H9 (cell line): Measurements from ENCODE around the gene SEPTIN12. TPM values are rescaled to one million over a fixed set of nuclear protein-coding genes. Genes with fewer than 3 reads are reported as not detected.

ENCODE experiments used
- DNase-seq: peaks from one replicate; pipeline ENCODE4 v3.0.0-alpha.2; 2017
- H2AFZ ChIP-seq: one replicate; pipeline ENCODE4 v1.6.1; 2013; ENCODE audit warnings: mild to moderate bottlenecking, low read length, control low read depth, moderate library complexity
- H2AK5ac ChIP-seq: 2 replicates; pipeline ENCODE4 v1.6.1; 2013; ENCODE audit warnings: low read length, control low read depth, mixed read lengths; ENCODE audit not compliant: insufficient read length
- H2BK120ac ChIP-seq: one replicate; pipeline ENCODE4 v1.6.1; 2013; ENCODE audit warnings: low read depth, mild to moderate bottlenecking, low read length, control low read depth, inconsistent platforms; ENCODE audit not compliant: poor library complexity, severe bottlenecking
- H2BK12ac ChIP-seq: 2 replicates; pipeline ENCODE4 v1.6.1; 2013; ENCODE audit warnings: low read length, control low read depth, mixed read lengths, low read depth; ENCODE audit not compliant: insufficient read length
- H2BK15ac ChIP-seq: 2 replicates; pipeline ENCODE4 v1.6.1; 2013; ENCODE audit warnings: low read depth, low read length, control low read depth
- H2BK20ac ChIP-seq: one replicate; pipeline ENCODE4 v1.6.1; 2013; ENCODE audit warnings: low read depth, mild to moderate bottlenecking, low read length, control low read depth, inconsistent platforms; ENCODE audit not compliant: poor library complexity, severe bottlenecking
- H2BK5ac ChIP-seq: 2 replicates; pipeline ENCODE4 v1.6.1; 2013; ENCODE audit warnings: low read length, control low read depth, mixed read lengths; ENCODE audit not compliant: insufficient read length
- H3K14ac ChIP-seq: 2 replicates; pipeline ENCODE4 v1.6.1; 2013; ENCODE audit warnings: low read length, control low read depth; ENCODE audit not compliant: insufficient read depth
- H3K18ac ChIP-seq: 2 replicates; pipeline ENCODE4 v1.6.1; 2013; ENCODE audit warnings: low read depth, mild to moderate bottlenecking, mixed read lengths, low read length, control low read depth; ENCODE audit not compliant: insufficient read length
- H3K23ac ChIP-seq: 2 replicates; pipeline ENCODE4 v1.6.1; 2013; ENCODE audit warnings: low read length, control low read depth, mixed read lengths, low read depth; ENCODE audit not compliant: insufficient read length
- H3K23me2 ChIP-seq: 2 replicates; pipeline ENCODE4 v1.6.1; 2013; ENCODE audit warnings: low read depth, mild to moderate bottlenecking, mixed read lengths, low read length, control low read depth; ENCODE audit not compliant: insufficient read length, poor library complexity, severe bottlenecking
- H3K27ac ChIP-seq: 2 replicates; pipeline ENCODE4 v1.5.1; 2013; ENCODE audit warnings: low read length, control low read depth, mixed read lengths, low read depth; ENCODE audit not compliant: insufficient read length
- H3K27me3 ChIP-seq: 2 replicates; pipeline ENCODE4 v1.6.1; 2013; ENCODE audit warnings: low read length, control low read depth, inconsistent platforms; ENCODE audit not compliant: insufficient read depth
- H3K4ac ChIP-seq: 2 replicates; pipeline ENCODE4 v1.6.1; 2013; ENCODE audit warnings: low read depth, mild to moderate bottlenecking, control low read depth, inconsistent platforms, low read length, moderate library complexity
- H3K4me1 ChIP-seq: 2 replicates; pipeline ENCODE4 v1.6.1; 2013; ENCODE audit warnings: low read length, control low read depth, inconsistent platforms; ENCODE audit not compliant: insufficient read depth
- H3K4me2 ChIP-seq: 2 replicates; pipeline ENCODE4 v1.6.1; 2013; ENCODE audit warnings: low read length, control low read depth, mixed read lengths; ENCODE audit not compliant: insufficient read length, insufficient read depth
- H3K56ac ChIP-seq: 2 replicates; pipeline ENCODE4 v1.6.1; 2013; ENCODE audit warnings: low read depth, mild to moderate bottlenecking, mixed read lengths, low read length, control low read depth; ENCODE audit not compliant: insufficient read length
- H3K79me1 ChIP-seq: 2 replicates; pipeline ENCODE4 v1.6.1; 2013; ENCODE audit warnings: low read depth, mild to moderate bottlenecking, moderate library complexity, low read length, control low read depth, inconsistent platforms; ENCODE audit not compliant: insufficient read depth, poor library complexity, severe bottlenecking
- H3K79me2 ChIP-seq: 2 replicates; pipeline ENCODE4 v1.6.1; 2013; ENCODE audit warnings: low read length, control low read depth, inconsistent platforms; ENCODE audit not compliant: insufficient read depth
- H3K9ac ChIP-seq: 2 replicates; pipeline ENCODE4 v1.6.1; 2013; ENCODE audit warnings: low read length, control low read depth, mixed read lengths; ENCODE audit not compliant: insufficient read length; ENCODE audit errors: extremely low read depth
- H3K9me3 ChIP-seq: one replicate; pipeline ENCODE4 v1.6.1; 2013; ENCODE audit warnings: low read depth, low read length, inconsistent platforms; ENCODE audit not compliant: control insufficient read depth
- H3T11ph ChIP-seq: one replicate; pipeline ENCODE4 v1.6.1; 2013; ENCODE audit warnings: mild to moderate bottlenecking, low read length, control low read depth, inconsistent platforms
- H4K20me1 ChIP-seq: one replicate; pipeline ENCODE4 v1.6.1; 2013; ENCODE audit not compliant: control insufficient read depth, insufficient read length, insufficient read depth
- H4K5ac ChIP-seq: 2 replicates; pipeline ENCODE4 v1.6.1; 2013; ENCODE audit warnings: low read depth, mild to moderate bottlenecking, mixed read lengths, low read length, control low read depth; ENCODE audit not compliant: insufficient read length
- H4K8ac ChIP-seq: replicated peaks from 2 replicates; pipeline ENCODE4 v1.6.1; 2013; ENCODE audit warnings: low read length, control low read depth, mixed read lengths, low read depth; ENCODE audit not compliant: insufficient read length
- H4K91ac ChIP-seq: 2 replicates; pipeline ENCODE4 v1.6.1; 2013; ENCODE audit warnings: low read depth, mild to moderate bottlenecking, moderate library complexity, mixed read lengths, low read length, control low read depth; ENCODE audit not compliant: insufficient read length
- H3K27ac Mint-ChIP-seq, 3 experiments: 2 replicates in 2 of 3; 3 replicates in 1 of 3; pipeline ENCODE4 v1.8.0; 2020 to 2021; ENCODE audit warnings: mixed read lengths in 3 of 3, mild to moderate bottlenecking in 1 of 3, moderate library complexity in 1 of 3
- H3K27me3 Mint-ChIP-seq: 2 replicates; pipeline ENCODE4 v1.8.0; 2021; ENCODE audit warnings: low read depth, mild to moderate bottlenecking, moderate library complexity, mixed read lengths
- H3K36me3 Mint-ChIP-seq, 3 experiments: 2 replicates in 2 of 3; 3 replicates in 1 of 3; pipeline ENCODE4 v1.8.0; 2020 to 2021; ENCODE audit warnings: low read depth in 3 of 3, mixed read lengths in 3 of 3; ENCODE audit not compliant: insufficient read depth in 1 of 3
- H3K4me1 Mint-ChIP-seq, 2 experiments: 2 replicates each; pipeline ENCODE4 v1.8.0; 2020; ENCODE audit warnings: mixed read lengths in 2 of 2
- H3K4me3 Mint-ChIP-seq, 2 experiments: 2 replicates in 1 of 2; 3 replicates in 1 of 2; pipeline ENCODE4 v1.8.0; 2020 to 2021; ENCODE audit warnings: mild to moderate bottlenecking in 2 of 2, mixed read lengths in 2 of 2, moderate library complexity in 1 of 2
- H3K9me3 Mint-ChIP-seq, 2 experiments: 2 replicates in 1 of 2; 3 replicates in 1 of 2; pipeline ENCODE4 v1.8.0; 2020; ENCODE audit warnings: mild to moderate bottlenecking in 2 of 2, mixed read lengths in 2 of 2, moderate library complexity in 1 of 2
- WGBS: extraction: QIAGEN DNeasy Blood & Tissue Kit; methylation state at CpG from one replicate; pipeline ENCODE4 v1.1.7; 2013; ENCODE audit warnings: missing lambda C conversion rate, low lambda C conversion rate, mixed read lengths; ENCODE audit not compliant: insufficient read length; ENCODE audit errors: extremely low coverage; 5-methylcytosine and 5-hydroxymethylcytosine counted together
- total RNA-seq: library from RNA; stranded (reverse); gene quantifications from 2 replicates; pipeline ENCODE4 v1.2.1, GENCODE V29; 2021
- TF ChIP-seq, protein P1 (sequence below): fragments of 200-600 bp; sonication (generic); conservative IDR thresholded peaks from 3 replicates; pipeline ENCODE4 v1.8.0; 2021; ENCODE audit warnings: antibody characterized with exemption, mild to moderate bottlenecking

SEPTIN12 gene
- total RNA-seq, 1 experiment from 2014 or later, result 0.48 TPM

DNA sequence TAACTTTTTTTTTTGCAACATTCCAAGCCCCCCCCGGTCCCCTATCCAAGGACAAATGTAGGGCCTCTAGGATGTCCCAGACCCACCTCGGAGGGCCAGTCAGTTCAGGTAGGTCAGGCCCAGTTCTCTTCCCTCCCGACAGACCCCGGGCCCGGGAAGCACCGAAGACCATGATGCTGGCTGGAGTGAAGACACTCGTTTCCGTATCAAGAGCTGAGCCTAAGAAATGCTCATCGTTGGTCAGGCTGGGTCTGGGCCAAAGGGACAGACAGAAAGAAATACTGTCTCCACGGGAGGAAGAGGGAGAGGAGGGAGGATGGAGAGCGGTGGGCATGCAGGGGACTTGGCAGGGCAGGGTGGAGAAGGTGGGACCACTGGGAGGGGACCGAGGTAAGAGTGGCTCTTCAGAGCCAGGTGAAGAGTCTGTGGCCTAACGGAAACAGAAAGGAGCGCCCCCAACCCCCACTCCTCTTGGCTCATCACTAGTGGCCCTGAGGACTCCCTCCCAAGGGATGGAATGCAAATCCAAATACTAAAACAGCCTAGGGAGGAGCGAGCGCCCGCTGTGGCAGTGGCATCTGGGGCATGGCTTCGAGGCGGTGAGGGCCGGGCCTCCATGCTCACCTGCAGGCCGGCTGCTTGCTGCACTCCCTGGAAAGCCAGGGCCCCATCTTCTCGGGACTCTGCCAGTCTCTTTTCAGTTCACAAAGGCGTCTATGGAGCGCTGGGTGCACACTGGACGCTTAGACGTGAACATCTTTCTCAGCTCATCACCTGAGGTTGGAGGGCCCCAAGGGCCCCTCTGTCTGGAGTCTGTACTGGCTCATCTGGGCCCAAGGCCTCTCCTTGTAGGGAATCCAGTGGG is 16.0 kb upstream of the SEPTIN12 start:
- Histone ChIP-seq H4K20me1 (no peaks in the 10 kb centered on the region), H2BK12ac (no peak overlapping the region), H2BK120ac (no peak overlapping the region), H2BK15ac (no peak overlapping the region; the same call in 1 of the 2 replicates), H3K79me1 (no peaks in the 10 kb centered on the region), H2AFZ (no peak overlapping the region), H3K56ac (no peak overlapping the region), H3K23me2 (peaks cover 7% of the 10 kb centered on the region), H3K4me1 (no peaks in the 10 kb centered on the region), H3K18ac (peak overlapping the region; percentile 82), H2AK5ac (no peak overlapping the region), H3K23ac (no peak overlapping the region), H4K5ac (no peak overlapping the region), H3K4ac (no peak overlapping the region), H2BK20ac (no peak overlapping the region), H3K27ac (no peak overlapping the region), H3T11ph (no peak overlapping the region), H2BK5ac (no peak overlapping the region), H3K4me2 (no peak overlapping the region), H3K9ac (no peak overlapping the region), H3K27me3 (no peaks in the 10 kb centered on the region), H4K8ac (no peak overlapping the region), H3K14ac (no peak overlapping the region), H4K91ac (no peak overlapping the region), H3K79me2 (no peaks in the 10 kb centered on the region), H3K9me3 (no peaks in the 10 kb centered on the region)
- Mint-ChIP-seq H3K36me3 (peaks cover 19 to 44% (median 43%) of the 10 kb centered on the region in 3 experiments; a peak in 6 of 7 replicates), H3K4me3 (peak overlapping the region; percentile 76 to 84; a peak in 3 of 5 replicates), H3K27me3 (no peaks in the 10 kb centered on the region; the same call in 1 of the 2 replicates), H3K4me1 (peaks cover 17 to 31% of the 10 kb centered on the region in 2 experiments), H3K27ac (peak overlapping the region; percentile 70 to 96 (median 76); a peak in 4 of 7 replicates), H3K9me3 (no peaks in the 10 kb centered on the region)
- TF ChIP-seq, protein P1, sequence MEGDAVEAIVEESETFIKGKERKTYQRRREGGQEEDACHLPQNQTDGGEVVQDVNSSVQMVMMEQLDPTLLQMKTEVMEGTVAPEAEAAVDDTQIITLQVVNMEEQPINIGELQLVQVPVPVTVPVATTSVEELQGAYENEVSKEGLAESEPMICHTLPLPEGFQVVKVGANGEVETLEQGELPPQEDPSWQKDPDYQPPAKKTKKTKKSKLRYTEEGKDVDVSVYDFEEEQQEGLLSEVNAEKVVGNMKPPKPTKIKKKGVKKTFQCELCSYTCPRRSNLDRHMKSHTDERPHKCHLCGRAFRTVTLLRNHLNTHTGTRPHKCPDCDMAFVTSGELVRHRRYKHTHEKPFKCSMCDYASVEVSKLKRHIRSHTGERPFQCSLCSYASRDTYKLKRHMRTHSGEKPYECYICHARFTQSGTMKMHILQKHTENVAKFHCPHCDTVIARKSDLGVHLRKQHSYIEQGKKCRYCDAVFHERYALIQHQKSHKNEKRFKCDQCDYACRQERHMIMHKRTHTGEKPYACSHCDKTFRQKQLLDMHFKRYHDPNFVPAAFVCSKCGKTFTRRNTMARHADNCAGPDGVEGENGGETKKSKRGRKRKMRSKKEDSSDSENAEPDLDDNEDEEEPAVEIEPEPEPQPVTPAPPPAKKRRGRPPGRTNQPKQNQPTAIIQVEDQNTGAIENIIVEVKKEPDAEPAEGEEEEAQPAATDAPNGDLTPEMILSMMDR, result no peak
- no CpG with 5 or more reads among the region's 26 CpGs for WGBS
- DNase-seq, result no peak
